ENCODE measurements around the gene CPAMD8. TPM values are rescaled to one million over a fixed set of nuclear protein-coding genes. Genes with fewer than 3 reads are reported as not detected.

The CPAMD8 gene
- total and polyA plus RNA-seq, 10 of the 15 experiments (the other 5 are each of a cell fraction or from before 2014, with no cell fraction given), result 0.12 to 0.97 (median 0.25) TPM; not detected in 3

GRCh38 chr19:16859626-16860025, 167.0 kb downstream of the CPAMD8 start:
- no peaks in the 10 kb centered on the region for H3K9me3 ChIP-seq (replicated peaks; ENCODE audit: control insufficient read depth, insufficient read depth, low read length)
- no peak for ATAC-seq
- ChIA-PET POLR2A (no interaction called here), CTCF (no interaction called here), SMC1A (ENCODE audit: uncharacterized antibody, unreplicated experiment) (no interaction called here), RAD21 (ENCODE audit: unreplicated experiment) (no interaction called here)
- WGBS (ENCODE audit: insufficient coverage, insufficient replicate concordance, low lambda C conversion rate, missing lambda C conversion rate), result 85% methylated on average over 7 of the region's 7 CpGs
- H3K4me3 ChIP-seq, result no peak overlapping the region
- no peak overlapping the region for H3K27ac ChIP-seq (ENCODE audit: control insufficient read depth, insufficient read depth)
- TF ChIP-seq NR2F1 (conservative IDR thresholded peaks at IDR 0.05), result no peak
- TF ChIP-seq FOS (IDR thresholded peaks at IDR 0.05; ENCODE audit: borderline replicate concordance, extremely low read depth, insufficient read length), result no peak
- no peak for TF ChIP-seq ZNF592 (IDR thresholded peaks at IDR 0.05)
- no peak for TF ChIP-seq IKZF1 (conservative IDR thresholded peaks at IDR 0.05)
- no peak for TF ChIP-seq CEBPB (IDR thresholded peaks at IDR 0.05; ENCODE audit: borderline replicate concordance in 1 of 2, low read depth in 2 of 2, low read length in 2 of 2)
- no peak for TF ChIP-seq ZSCAN29 (IDR thresholded peaks at IDR 0.05)
- no peak for TF ChIP-seq CHD2 (IDR thresholded peaks at IDR 0.05; ENCODE audit: borderline replicate concordance, low read depth, low read length)
- TF ChIP-seq SMARCA5 (IDR thresholded peaks at IDR 0.05), result no peak
- TF ChIP-seq ZNF207 (IDR thresholded peaks at IDR 0.05; ENCODE audit: borderline replicate concordance), result no peak
- no peak for TF ChIP-seq HSF1 (IDR thresholded peaks at IDR 0.05; ENCODE audit: low read depth, low read length)
- no peak for TF ChIP-seq PML (IDR thresholded peaks at IDR 0.05; ENCODE audit: low read length)
- TF ChIP-seq NR2C2 (IDR thresholded peaks at IDR 0.05; ENCODE audit: borderline replicate concordance, control insufficient read depth, insufficient read length, low read depth), result no peak
- no peak for TF ChIP-seq FOXM1 (IDR thresholded peaks at IDR 0.05; ENCODE audit: low read depth, low read length)
- no peak for TF ChIP-seq HDGF (IDR thresholded peaks at IDR 0.05)
- no peak for TF ChIP-seq ZBTB4 (CRISPR knock-in tag; IDR thresholded peaks at IDR 0.05)
- no peak for FAIRE-seq
- no peaks in the 10 kb centered on the region for H3K27me3 ChIP-seq (replicated peaks in 1 of 2; ENCODE audit: control insufficient read depth in 2 of 2, insufficient read depth in 2 of 2, low read length in 1 of 2)
- intact Hi-C loops (cut with micrococcal nuclease; ENCODE audit: unreplicated experiment) (no loop called here), in situ Hi-C loops (cut with MboI) (no loop called here)
- H3K4me1 ChIP-seq (ENCODE audit: control insufficient read depth, insufficient read depth, low read length), result peaks cover 16% of the 10 kb centered on the region
- no peaks in the 10 kb centered on the region for H4K20me1 ChIP-seq (ENCODE audit: control insufficient read depth, insufficient read depth)
- no peak overlapping the region for H3K4me2 ChIP-seq (ENCODE audit: control insufficient read depth, insufficient read depth)
- H3K9ac ChIP-seq (ENCODE audit: control insufficient read depth, insufficient read depth, low read length), result no peak overlapping the region
- H2AFZ ChIP-seq (ENCODE audit: control insufficient read depth, low read depth, low read length), result no peak overlapping the region
- peaks cover under 1 to 2% of the 10 kb centered on the region in 2 experiments; a peak in 3 of 4 replicates for H3K36me3 ChIP-seq (ENCODE audit: control insufficient read depth in 2 of 2, insufficient read depth in 2 of 2, low read length in 1 of 2)
- no peak for DNase-seq (ENCODE audit: low read depth, low spot score)
- BruUV-seq (replicated peaks), result no TSS peak
- H3K79me2 ChIP-seq (ENCODE audit: control insufficient read depth, insufficient read depth, low read length), result no peaks in the 10 kb centered on the region

Data from GM12878 (cell line).